GM19452 (cell line): ENCODE results near the gene ALKBH7.
"Not testable (repeated sequence)": the region's sequence is repeated elsewhere in the genome, so short reads cannot be mapped to it uniquely, and the experiment has no call there.

Experiments
- ATAC-seq: cut with Tn5 transposase; IDR thresholded peaks from one replicate; pipeline ENCODE4 v1.9.1; 2021; ENCODE audit not compliant: unreplicated experiment

Gene ALKBH7

GRCh38 chr19:6372594-6373095, at the start of gene ALKBH7:
Gene ALKBH7, plus strand, starts transcription at chr19:6372794. Its CDS starts 27 bp downstream, at chr19:6372821.
- ATAC-seq = peak; percentile 77

DNA sequence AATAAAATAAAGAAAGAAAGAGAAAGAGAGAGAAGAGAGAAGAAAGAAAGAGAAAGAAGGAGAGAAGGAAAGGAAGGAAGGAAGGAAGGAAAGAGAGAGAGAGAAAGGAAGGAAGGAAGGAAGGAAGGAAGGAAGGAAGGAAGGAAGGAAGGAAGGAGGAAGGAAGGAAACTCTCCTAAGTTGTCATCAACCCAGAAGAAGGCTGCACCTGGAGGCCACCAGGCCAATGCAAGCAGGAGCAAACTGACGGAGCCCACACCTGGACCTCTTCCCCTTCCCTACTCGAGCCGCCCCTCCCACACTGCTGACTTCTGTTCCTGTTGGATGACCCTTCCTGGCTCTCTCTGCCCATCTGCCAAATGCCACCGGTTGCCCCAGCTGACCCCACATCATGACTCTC, 47.8 kb upstream of the ALKBH7 start:
- no peak for ATAC-seq

GRCh38 chr19:6325614-6326013, 47.0 kb upstream of the ALKBH7 start:
- ATAC-seq = no peak

GRCh38 chr19:6326815-6327214, 45.8 kb upstream of the ALKBH7 start:
- ATAC-seq = no peak

- no peak for ATAC-seq
These were observed 39.2 kb upstream of the ALKBH7 start, which contains the start of gene ACER1 for GRCh38 chr19:6333439-6333838. Gene ACER1, minus strand, starts transcription at chr19:6333612. Its CDS starts 61 bp downstream, at chr19:6333551.

GRCh38 chr19:6334490-6335285, 37.9 kb upstream of the ALKBH7 start:
- no peak for ATAC-seq

- no peak for ATAC-seq
These were observed 31.9 kb upstream of the ALKBH7 start for GRCh38 chr19:6340493-6341201.

DNA sequence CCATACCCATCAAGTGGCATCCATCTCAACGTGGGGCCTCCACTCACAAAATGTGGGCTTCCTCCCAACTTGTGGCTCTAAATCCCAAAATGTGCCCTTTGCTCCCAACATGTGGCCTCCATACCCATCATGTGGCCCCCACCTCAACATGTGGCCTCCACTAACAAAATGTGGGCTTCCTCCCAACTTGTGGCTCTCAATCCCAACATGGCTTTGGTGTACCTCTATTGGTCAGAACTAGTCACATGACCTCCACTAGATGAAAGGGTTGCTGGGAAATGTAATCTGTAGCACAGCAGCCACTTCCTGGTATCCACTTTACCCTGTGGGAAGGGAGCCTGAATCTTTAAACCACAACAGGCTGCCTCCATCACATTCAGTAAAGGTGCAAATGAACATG, 29.1 kb upstream of the ALKBH7 start:
- ATAC-seq = no peak

GRCh38 chr19:6349271-6349670, 23.3 kb upstream of the ALKBH7 start:
- ATAC-seq = not testable (repeated sequence)

GRCh38 chr19:6350688-6351087, 21.9 kb upstream of the ALKBH7 start:
- ATAC-seq = no peak

DNA sequence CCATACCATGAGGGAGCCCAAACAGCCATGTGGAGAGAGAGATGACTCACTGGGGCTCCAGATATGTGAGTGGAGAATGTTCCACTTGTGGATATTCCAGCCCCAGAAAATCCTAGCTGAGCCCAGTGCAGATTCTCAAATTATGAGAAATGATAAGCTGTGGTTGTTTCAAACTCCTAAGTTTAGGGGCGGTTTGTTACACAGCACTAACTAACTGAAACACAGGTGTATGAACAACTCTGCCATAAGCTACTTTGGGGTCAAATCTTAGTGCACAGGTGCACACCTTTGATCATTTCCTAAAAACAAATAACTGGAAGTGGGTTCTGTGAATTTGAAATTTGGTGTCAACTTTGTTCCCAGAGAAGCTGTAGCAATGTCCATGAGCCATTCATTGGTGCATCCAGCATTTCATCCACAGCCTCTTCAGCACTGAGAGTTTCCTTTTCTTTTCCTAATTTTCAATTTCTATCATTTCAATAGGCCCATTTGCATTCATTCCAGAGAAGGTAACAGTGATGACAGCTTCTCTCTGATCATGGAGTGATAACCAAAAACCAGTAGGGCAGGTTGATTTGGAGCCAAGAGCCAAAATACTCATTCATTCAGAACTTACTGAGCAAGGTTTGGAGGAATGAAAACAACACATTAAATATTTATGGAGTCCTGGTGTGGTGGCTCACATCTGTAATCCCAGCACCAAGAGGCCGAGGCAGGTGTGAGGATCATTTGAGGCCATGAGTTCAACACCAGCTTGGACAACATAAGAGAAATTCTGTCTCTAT, 20.0 kb upstream of the ALKBH7 start:
- no peak for ATAC-seq

DNA sequence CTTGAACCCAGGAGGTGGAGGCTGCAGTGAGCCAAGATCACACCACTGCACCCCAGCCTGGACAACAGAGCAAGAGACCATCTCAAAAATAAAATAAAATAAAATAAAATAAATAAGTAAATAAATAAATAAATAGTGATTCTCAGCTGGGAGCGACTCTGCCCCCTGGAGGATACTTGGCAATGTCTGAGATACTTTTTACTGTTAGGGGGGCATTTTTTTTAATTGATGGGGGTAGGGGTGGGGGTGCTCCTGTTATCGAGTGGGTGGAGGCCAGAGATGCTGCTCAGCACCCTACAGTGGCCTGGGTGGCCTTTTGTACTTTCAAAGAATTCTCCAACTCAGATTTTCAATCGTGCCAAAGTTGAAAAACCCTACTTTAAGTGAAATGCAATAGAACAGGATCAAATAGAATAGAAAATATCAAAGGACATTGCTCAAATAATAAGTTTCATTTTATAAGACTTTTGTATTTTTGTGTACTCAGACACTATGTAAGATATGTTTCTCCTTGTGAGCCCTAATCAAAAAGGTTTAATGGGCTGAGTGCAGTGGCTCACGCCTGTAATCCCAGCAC, 18.4 kb upstream of the ALKBH7 start:
- ATAC-seq = no peak

- not testable (repeated sequence) for ATAC-seq
These were observed 17.1 kb upstream of the ALKBH7 start for GRCh38 chr19:6355321-6356040.

GRCh38 chr19:6357174-6357573, 15.4 kb upstream of the ALKBH7 start:
- no peak for ATAC-seq

DNA sequence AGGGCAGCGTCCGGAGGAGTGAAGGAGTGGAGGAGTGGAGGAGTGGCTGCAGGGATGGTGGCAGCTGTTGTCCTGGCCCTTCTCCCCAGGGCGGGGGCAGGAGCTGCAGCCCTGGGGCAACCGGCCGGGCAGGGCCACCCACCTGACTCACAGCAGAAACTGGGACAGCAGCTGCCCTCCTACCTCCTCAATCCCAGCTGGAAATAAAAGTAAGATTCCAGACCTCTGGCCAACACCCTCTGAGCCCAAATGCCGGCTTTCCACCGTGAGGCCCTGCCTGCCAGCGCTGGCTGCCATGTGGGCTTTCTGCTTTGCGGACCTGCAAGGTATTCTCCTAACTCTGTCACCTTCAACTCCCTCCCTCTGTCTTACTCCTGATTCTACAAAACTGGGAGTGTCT, 14.6 kb upstream of the ALKBH7 start:
- no peak for ATAC-seq

DNA sequence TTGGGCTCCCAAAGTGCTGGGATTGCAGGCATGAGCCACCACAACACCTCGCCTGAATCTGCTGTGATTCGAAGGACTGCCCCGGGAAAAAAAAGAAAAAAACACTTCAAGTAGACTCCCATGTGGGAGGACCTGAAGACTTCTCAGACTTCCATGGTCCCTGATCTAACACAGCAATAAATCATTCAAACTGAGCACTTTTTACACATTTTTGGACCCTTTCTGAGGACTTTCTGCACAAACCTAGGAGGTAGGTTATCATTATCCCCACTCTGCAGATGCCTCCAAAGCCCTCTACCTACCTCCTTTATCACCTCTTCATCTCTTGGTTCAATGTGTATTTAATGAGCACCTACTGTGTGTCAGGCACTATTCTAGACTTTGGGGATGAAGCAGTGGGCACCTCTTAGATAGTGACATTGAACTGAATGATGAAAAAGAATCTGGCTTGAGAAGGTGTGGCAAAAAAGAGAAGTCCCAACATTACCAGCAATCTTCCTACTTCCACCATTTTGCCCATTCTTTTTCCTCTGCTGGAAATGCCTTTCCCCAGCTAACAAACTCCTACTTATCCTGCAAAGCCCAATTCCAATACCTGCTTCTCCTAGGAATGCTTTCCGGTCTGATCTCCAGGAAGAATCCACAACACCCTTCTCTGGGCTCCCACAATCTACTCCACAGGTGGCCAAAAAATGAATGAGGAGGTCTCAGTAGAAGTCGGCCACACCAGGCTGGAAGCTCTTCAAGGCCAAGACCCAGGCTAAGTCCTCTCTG, 12.8 kb upstream of the ALKBH7 start:
- no peak for ATAC-seq

GRCh38 chr19:6360445-6360844, 12.1 kb upstream of the ALKBH7 start:
- not testable (repeated sequence) for ATAC-seq

DNA sequence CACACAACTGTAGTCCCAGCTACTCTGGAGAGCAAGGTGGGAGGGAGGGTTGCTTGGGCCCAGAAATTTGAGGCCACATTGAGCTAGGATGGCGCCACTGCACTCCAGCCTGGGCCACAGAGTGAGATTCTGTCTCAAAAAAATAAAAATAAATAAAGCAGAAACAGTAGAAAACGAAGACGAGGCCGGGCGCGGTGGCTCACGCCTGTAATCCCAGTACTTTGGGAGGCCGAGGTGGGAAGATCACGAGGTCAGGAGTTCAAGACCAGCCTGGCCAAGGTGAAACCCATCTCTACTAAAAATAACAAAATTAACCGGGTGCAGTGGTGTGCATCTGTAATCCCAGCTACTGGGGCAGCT, 11.8 kb upstream of the ALKBH7 start:
- ATAC-seq = not testable (repeated sequence)

DNA sequence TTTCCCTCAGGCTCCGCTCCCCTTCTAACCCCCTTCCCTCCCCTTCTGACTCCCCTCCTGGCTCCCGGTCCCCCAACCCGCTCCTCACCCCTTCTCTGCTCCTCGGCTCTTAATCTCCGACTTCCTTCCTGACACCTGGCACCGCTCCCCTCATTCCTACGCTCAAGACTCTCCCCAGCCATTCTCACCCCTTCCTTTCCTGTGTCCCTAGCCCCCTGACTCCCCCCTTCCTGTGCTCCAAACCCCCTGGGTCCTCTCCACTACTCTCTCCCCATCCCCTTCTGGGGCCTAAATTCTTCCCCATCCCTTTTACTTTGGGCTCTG, 10.6 kb upstream of the ALKBH7 start:
- no peak for ATAC-seq

GRCh38 chr19:6362351-6362801, 10.2 kb upstream of the ALKBH7 start:
- no peak for ATAC-seq
